WERI-Rb-1 (cell line): Measurements from ENCODE around the gene PSAP.
"Not testable (repeated sequence)": the region's sequence is repeated elsewhere in the genome, so short reads cannot be mapped to it uniquely, and the experiment has no call there.

Source experiments
- DNase-seq: peaks from one replicate; pipeline ENCODE4 v3.0.0-alpha.2; 2020
- H3K27ac ChIP-seq: fragments of 250-450 bp; sonication (Bioruptor Pico); 2 replicates; pipeline ENCODE4 v1.5.1; 2020; ENCODE audit warnings: mild to moderate bottlenecking, moderate library complexity
- H3K27me3 ChIP-seq: fragments of 250-450 bp; sonication (Bioruptor Pico); 2 replicates; pipeline ENCODE4 v1.5.1; 2021; ENCODE audit warnings: mild to moderate bottlenecking, low read depth, moderate library complexity; ENCODE audit not compliant: insufficient read depth, severe bottlenecking
- H3K36me3 ChIP-seq: fragments of 250-450 bp; sonication (Bioruptor Pico); 2 replicates; pipeline ENCODE4 v1.5.1; 2020; ENCODE audit warnings: mild to moderate bottlenecking, moderate library complexity
- H3K4me3 ChIP-seq: 2 replicates; pipeline ENCODE4 v1.5.1; 2011; ENCODE audit warnings: low read depth, mild to moderate bottlenecking, control low read depth, low read length
- H3K9me3 ChIP-seq: fragments of 250-450 bp; sonication (Bioruptor Pico); 2 replicates; pipeline ENCODE4 v1.5.1; 2021; ENCODE audit warnings: mild to moderate bottlenecking, moderate library complexity; ENCODE audit not compliant: severe bottlenecking
- TF ChIP-seq, protein P1 (sequence below): IDR thresholded peaks from 2 replicates; pipeline ENCODE4 v1.5.1; 2011; ENCODE audit warnings: low read depth, mild to moderate bottlenecking, control low read depth, inconsistent platforms, low read length

Gene PSAP

DNA sequence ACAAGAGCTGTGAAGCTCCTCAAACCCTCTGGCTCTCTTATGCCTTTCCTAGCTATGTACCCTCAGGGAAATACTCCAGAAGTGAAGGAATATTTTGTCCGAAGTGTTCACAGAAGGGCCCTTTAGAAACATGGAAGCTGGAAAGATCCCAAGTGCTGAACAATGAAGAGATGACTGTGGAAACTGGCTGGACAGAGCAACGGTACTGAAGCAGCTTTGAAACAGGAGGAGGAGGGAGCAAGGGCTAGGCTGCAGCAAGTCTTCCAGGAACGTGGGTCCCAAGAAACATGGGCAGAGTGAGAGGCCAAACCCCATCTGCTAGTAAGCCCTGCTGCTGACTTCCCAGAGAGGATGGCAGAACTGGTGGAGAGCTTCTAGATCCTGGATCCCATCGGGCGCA is 3.0 kb upstream of the PSAP start:
- TF ChIP-seq, protein P1, sequence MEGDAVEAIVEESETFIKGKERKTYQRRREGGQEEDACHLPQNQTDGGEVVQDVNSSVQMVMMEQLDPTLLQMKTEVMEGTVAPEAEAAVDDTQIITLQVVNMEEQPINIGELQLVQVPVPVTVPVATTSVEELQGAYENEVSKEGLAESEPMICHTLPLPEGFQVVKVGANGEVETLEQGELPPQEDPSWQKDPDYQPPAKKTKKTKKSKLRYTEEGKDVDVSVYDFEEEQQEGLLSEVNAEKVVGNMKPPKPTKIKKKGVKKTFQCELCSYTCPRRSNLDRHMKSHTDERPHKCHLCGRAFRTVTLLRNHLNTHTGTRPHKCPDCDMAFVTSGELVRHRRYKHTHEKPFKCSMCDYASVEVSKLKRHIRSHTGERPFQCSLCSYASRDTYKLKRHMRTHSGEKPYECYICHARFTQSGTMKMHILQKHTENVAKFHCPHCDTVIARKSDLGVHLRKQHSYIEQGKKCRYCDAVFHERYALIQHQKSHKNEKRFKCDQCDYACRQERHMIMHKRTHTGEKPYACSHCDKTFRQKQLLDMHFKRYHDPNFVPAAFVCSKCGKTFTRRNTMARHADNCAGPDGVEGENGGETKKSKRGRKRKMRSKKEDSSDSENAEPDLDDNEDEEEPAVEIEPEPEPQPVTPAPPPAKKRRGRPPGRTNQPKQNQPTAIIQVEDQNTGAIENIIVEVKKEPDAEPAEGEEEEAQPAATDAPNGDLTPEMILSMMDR: no peak

DNA sequence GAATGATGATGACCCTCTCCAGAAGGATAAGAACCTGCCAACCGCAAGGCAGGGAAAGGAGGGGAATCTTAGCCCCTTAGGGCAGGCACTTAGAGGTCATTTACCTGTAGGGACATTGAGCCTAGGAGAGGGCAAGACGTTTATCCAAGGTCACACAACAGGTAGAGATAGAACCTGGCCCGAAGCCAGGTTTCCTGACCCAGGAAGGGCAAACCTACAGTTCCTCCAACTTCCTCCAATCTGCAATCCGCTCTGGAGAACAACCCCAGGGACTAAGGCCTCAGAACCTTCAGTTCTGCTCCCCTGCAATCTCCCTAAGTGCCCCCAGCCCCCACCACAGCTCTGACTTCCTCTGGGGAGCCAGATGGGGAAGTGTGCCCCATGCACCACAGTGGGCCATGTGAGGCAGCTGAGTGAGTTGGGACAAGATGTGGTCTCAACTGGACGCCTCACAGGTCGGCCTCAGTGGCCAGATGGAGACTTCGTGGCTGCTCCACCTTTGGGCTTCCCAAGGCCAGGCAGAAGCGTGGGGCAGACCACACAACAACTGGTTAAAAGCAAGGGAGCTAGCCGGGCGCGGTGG is 1.4 kb upstream of the PSAP start:
- TF ChIP-seq, protein P1: no peak
- Histone ChIP-seq H3K36me3 (peaks cover 14% of the 10 kb centered on the region), H3K27me3 (no peaks in the 10 kb centered on the region), H3K4me3 (no peak overlapping the region), H3K9me3 (peaks cover 3% of the 10 kb centered on the region), H3K27ac (no peak overlapping the region)
- no peak for DNase-seq

More for the DNA sequence above, 3.0 kb upstream of the PSAP start:
- Histone ChIP-seq H3K9me3 (peaks cover 3% of the 10 kb centered on the region), H3K4me3 (no peak overlapping the region), H3K27ac (no peak overlapping the region), H3K36me3 (peaks cover under 1% of the 10 kb centered on the region), H3K27me3 (no peaks in the 10 kb centered on the region)
- no peak for DNase-seq

DNA sequence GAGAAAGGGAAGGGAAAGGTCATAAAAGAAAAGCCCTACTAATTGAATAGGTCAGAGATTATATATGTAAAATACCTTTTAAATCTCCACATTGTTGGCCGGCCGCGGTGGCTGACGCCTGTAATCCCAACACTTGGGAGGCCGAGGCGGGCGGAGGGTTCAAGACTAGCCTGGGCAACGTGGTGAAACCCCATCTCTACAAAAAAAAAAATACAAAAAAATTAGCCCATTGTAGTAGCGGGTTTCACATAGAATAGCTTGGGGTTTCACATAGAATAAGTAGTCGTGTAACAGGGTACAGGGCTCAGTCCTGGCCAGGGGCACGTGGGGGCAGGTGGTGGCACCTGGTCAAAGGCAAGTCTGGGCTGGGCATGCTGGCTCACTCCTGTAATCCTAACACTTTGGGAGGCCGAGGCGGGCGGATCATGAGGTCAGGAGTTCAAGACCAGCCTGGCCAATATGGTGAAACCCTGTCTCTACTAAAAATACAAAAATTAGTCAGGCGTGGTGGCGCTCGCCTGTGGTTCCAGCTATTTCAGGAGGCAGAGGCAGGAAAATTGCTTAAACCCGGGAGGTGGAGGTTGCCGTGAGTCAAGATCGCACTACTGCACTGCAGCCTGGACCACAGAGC is 529 bp upstream of the PSAP start:
- peak overlapping the region; percentile 59 for H3K4me3 ChIP-seq
- not testable (repeated sequence) for H3K9me3 ChIP-seq, DNase-seq, H3K27me3 ChIP-seq
- peaks cover 14% of the 10 kb centered on the region for H3K36me3 ChIP-seq
- peak overlapping the region; percentile 30 for H3K27ac ChIP-seq

DNA sequence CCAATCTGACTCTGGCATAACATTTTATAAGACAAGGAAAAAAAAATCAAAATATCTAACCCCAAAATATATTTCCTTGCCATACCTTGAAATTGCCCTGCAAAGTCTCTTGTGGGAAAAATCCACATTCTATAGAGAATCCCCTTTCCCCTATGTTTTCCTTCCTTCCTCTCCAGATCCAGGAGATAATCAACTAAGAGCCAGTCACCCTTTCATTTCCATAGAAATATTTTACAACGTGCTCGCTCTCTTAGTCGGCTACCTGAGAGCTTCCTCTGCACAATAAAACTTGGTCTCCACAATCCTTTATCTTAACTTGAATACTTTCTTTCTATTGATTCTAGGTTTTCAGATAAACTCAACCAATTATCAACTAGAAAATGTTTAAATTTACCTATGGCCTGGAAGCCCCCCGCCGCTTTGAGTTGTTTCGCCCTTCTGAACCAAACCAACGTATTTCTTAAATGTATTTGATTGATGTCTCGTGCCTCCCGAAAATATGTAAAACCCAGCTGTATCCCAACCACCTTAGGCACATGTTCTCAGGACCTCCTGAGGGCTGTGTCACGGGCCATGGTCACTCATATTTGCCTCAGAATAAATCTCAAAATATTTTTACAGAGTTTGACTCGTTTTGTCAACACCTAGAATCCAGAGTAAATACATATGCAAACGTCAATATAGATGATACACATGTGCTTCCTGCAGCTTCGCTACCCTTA is 869 bp downstream of the PSAP start:
- DNase-seq: no peak
- Histone ChIP-seq H3K27ac (peak overlapping the region; percentile 91), H3K4me3 (peak overlapping the region; percentile 59), H3K9me3 (no peaks in the 10 kb centered on the region), H3K36me3 (peaks cover 15% of the 10 kb centered on the region), H3K27me3 (no peaks in the 10 kb centered on the region)
- TF ChIP-seq, protein P1: no peak

DNA sequence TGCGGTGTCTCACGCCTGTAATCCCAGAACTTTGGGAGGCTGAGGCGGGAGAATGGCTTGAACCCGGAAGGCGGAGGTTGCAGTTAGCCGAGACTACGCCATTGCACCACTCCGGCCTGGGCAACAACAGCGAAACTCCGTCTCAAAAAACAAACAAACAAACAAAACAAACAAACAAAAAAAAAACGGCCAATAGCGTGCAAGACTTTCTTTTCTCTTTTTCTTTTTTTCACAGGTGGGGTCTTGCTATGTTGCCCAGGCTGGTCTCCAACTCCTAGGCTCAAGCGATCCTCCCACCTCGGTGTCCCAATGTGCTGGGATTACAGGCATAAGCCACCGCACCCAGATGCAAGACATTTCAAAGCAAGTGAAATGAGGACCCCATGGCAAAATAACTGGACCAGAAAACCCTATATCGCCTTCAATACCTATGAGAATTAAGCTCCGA is 1.6 kb downstream of the PSAP start:
- no peak for DNase-seq
- H3K27ac ChIP-seq: no peak overlapping the region
- H3K9me3 ChIP-seq: no peaks in the 10 kb centered on the region
- no peak overlapping the region for H3K4me3 ChIP-seq
- TF ChIP-seq, protein P1: no peak
- no peaks in the 10 kb centered on the region for H3K27me3 ChIP-seq
- H3K36me3 ChIP-seq: peaks cover 18% of the 10 kb centered on the region
